ENCODE measurements around the gene TSR3. TPM values are rescaled to one million over a fixed set of nuclear protein-coding genes. Genes with fewer than 3 reads are reported as not detected.
A peak's percentile ranks its signal among the peaks of the same experiment; 100 is the strongest.

Gene TSR3
- total and polyA plus RNA-seq, 2 donors (not counting 1 experiment from before 2014, with no cell fraction given): 35.7 to 43.7 TPM

- WGBS (ENCODE audit: insufficient coverage): under 1% methylated on average over 75 of the region's 77 CpGs
- ChIA-PET POLR2A (interaction anchor here (0.6 to 2.2 kb wide), 7 partner anchors 11 to 302 kb away, joined by 3 to 14 read pairs (median 4); partner anchors contain the start of genes CRAMP1 and IFT140), CTCF (interaction anchor here (1.0 kb wide), 1 partner anchor 33 kb away, joined by 3 read pairs; no protein-coding TSS in a partner anchor)
- Histone ChIP-seq H3K4me2 (replicated peaks; ENCODE audit: low read depth, low read length, poor library complexity, severe bottlenecking) (peak overlapping the region; percentile 87), H3K4me3 (ENCODE audit: control extremely low read depth in 1 of 5, extremely low read depth in 1 of 5, insufficient read depth in 1 of 5, low read depth in 2 of 5, low read length in 4 of 5) (peak overlapping the region; percentile 80 to 90 (median 86)), H3K4me1 (ENCODE audit: control insufficient read depth in 2 of 2, insufficient read depth in 2 of 2, low read length in 2 of 2) (peaks cover 33 to 56% of the 10 kb centered on the region in 2 donors), H2AFZ (ENCODE audit: insufficient read depth, low read depth, low read length, poor library complexity, severe bottlenecking) (no peak overlapping the region), H3K9ac (ENCODE audit: low read length) (peak overlapping the region; percentile 78), H3K9me3 (ENCODE audit: control extremely low read depth in 1 of 3, control insufficient read depth in 2 of 3, insufficient read depth in 1 of 3, low read length in 2 of 3) (peaks cover 0 to under 1% (median 0%) of the 10 kb centered on the region in 3 donors), H3K27me3 (replicated peaks in 1 of 4; ENCODE audit: control extremely low read depth in 1 of 4, control insufficient read depth in 3 of 4, insufficient read depth in 4 of 4, low read length in 3 of 4) (no peaks in the 10 kb centered on the region), H3K27ac (ENCODE audit: low read length in 2 of 2) (peak overlapping the region; percentile 57 to 75), H4K20me1 (ENCODE audit: control insufficient read depth, insufficient read depth, low read length, poor library complexity, severe bottlenecking) (peaks cover 53% of the 10 kb centered on the region), H3K36me3 (replicated peaks in 1 of 2; ENCODE audit: control extremely low read depth in 1 of 2, control insufficient read depth in 1 of 2, extremely low read depth in 1 of 2, insufficient read depth in 2 of 2, low read length in 1 of 2) (peaks cover 0 to 33% of the 10 kb centered on the region in 2 experiments), H3K79me2 (ENCODE audit: control insufficient read depth, insufficient read depth, low read length) (peaks cover 67% of the 10 kb centered on the region)
- Mint-ChIP-seq H3K4me1 (peaks cover 49% of the 10 kb centered on the region), H3K27ac (peak overlapping the region; percentile 97), H3K9me3 (ENCODE audit: insufficient read depth) (no peaks in the 10 kb centered on the region), H3K27me3 (no peaks in the 10 kb centered on the region), H3K4me3 (peak overlapping the region; percentile 99)
- intact Hi-C loops (cut with micrococcal nuclease): loop anchor here (1.0 to 10.0 kb wide), 4 partner anchors 21 to 1715 kb away; partner anchors contain the start of genes HCFC1R1, THOC6, TNFRSF12A and UQCC4
- peak; percentile 69 for DNase-seq
- ATAC-seq (ENCODE audit: low read depth): peak; percentile 12
- TF ChIP-seq EZH2 (IDR thresholded peaks at IDR 0.05; ENCODE audit: borderline replicate concordance, insufficient read depth, low read depth, low read length, poor library complexity, severe bottlenecking) (no peak), CTCF (IDR thresholded peaks at IDR 0.05) (no peak)
Measured at GRCh38 chr16:1309888-1310831, 41.5 kb downstream of the TSR3 start.

All from B cell (primary cell).